OCI-LY1 (cell line): Measurements from ENCODE around the gene CRYGN.

ENCODE experiments used
- H2AFZ ChIP-seq: fragments of 200-600 bp; sonication (generic), shearing (Covaris generic); 2 replicates; pipeline ENCODE4 v1.6.0; 2014; ENCODE audit warnings: antibody characterized with exemption, mild to moderate bottlenecking, low read length
- H3F3A ChIP-seq: fragments of 200-600 bp; sonication (generic), shearing (Covaris generic); 2 replicates; pipeline ENCODE4 v1.6.0; 2014; ENCODE audit warnings: mild to moderate bottlenecking, antibody characterized with exemption, low read length, moderate library complexity; ENCODE audit not compliant: insufficient read depth
- H3K27ac ChIP-seq: fragments of 200-600 bp; sonication (generic); 2 replicates; pipeline ENCODE4 v1.5.1; 2014; ENCODE audit warnings: low read length, mixed run types, mild to moderate bottlenecking, low read depth; ENCODE audit not compliant: poor library complexity, severe bottlenecking
- H3K27me3 ChIP-seq: fragments of 200-600 bp; sonication (generic); 2 replicates; pipeline ENCODE4 v1.6.0; 2014; ENCODE audit warnings: antibody characterized with exemption, mild to moderate bottlenecking, low read length, moderate library complexity; ENCODE audit not compliant: insufficient read depth
- H3K36me3 ChIP-seq: fragments of 200-600 bp; sonication (generic); 2 replicates; pipeline ENCODE4 v1.6.1; 2014; ENCODE audit warnings: mild to moderate bottlenecking, antibody characterized with exemption, low read length, moderate library complexity, mixed read lengths; ENCODE audit not compliant: insufficient read depth
- H3K4me1 ChIP-seq: fragments of 200-600 bp; sonication (generic); 2 replicates; pipeline ENCODE4 v1.5.1; 2014; ENCODE audit warnings: mild to moderate bottlenecking, low read length, moderate library complexity; ENCODE audit not compliant: insufficient read depth, severe bottlenecking
- H3K4me2 ChIP-seq: fragments of 200-600 bp; sonication (generic), shearing (Covaris generic); 2 replicates; pipeline ENCODE4 v1.6.1; 2014; ENCODE audit warnings: low read length
- H3K4me3 ChIP-seq: fragments of 200-600 bp; sonication (generic); 2 replicates; pipeline ENCODE4 v1.5.1; 2014; ENCODE audit warnings: low read length, low read depth, mild to moderate bottlenecking, mixed read lengths; ENCODE audit not compliant: poor library complexity, severe bottlenecking
- H3K79me2 ChIP-seq: fragments of 200-600 bp; shearing (Covaris generic); 2 replicates; pipeline ENCODE4 v1.6.1; 2016; ENCODE audit warnings: mixed run types, low read length, mixed read lengths; ENCODE audit not compliant: insufficient read depth
- H3K9ac ChIP-seq: fragments of 200-600 bp; sonication (generic), shearing (Covaris generic); 2 replicates; pipeline ENCODE4 v1.6.1; 2014; ENCODE audit warnings: mild to moderate bottlenecking, low read length, mixed read lengths
- H3K9me2 ChIP-seq: fragments of 200-600 bp; sonication (generic), shearing (Covaris generic); 2 replicates; pipeline ENCODE4 v1.6.1; 2014; ENCODE audit warnings: low read depth, mild to moderate bottlenecking, low read length, mixed read lengths
- H3K9me3 ChIP-seq: fragments of 200-600 bp; shearing (Covaris generic); 2 replicates; pipeline ENCODE4 v1.6.1; 2014; ENCODE audit warnings: low read length, mixed read lengths
- H4K20me1 ChIP-seq: fragments of 200-600 bp; sonication (generic), shearing (Covaris generic); 2 replicates; pipeline ENCODE4 v1.6.0; 2016; ENCODE audit warnings: mild to moderate bottlenecking, low read length; ENCODE audit not compliant: insufficient read depth
- EZH2 ChIP-seq: fragments of 200-600 bp; sonication (generic), shearing (Covaris generic); IDR thresholded peaks from 2 replicates; pipeline ENCODE4 v1.8.0; 2017; ENCODE audit warnings: borderline replicate concordance, mixed run types, mild to moderate bottlenecking, antibody characterized with exemption, low read length, moderate library complexity, mixed read lengths
- TF ChIP-seq, protein P1 (sequence below): fragments of 200-600 bp; sonication (generic), shearing (Covaris generic); IDR thresholded peaks from 2 replicates; pipeline ENCODE4 v1.5.1; 2017; ENCODE audit warnings: mild to moderate bottlenecking, antibody characterized with exemption, low read length, moderate library complexity, mixed read lengths

CRYGN gene

DNA sequence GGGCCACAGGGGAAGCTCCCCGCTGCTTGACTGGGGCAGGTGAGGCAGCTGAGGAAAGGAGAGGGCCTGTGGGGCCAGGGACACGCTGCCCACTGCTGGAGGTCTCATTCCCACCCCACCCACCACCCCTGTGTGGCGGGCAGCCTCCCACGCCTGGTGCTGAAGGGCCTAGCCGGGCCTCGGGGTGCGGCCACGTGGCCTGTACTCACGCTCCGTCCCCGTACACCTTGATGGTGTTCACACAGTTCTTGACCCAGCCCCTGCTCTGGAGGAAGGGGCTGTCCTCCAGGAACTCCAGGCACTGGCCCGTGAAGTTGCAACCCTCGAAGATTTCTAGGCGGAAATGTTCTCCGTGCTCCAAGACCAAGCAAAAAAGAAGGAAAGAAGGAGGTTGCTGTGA is 4.0 kb downstream of the CRYGN start:
- H3K9me3 ChIP-seq: no peaks in the 10 kb centered on the region
- no peak overlapping the region for H2AFZ ChIP-seq
- H3K4me2 ChIP-seq: no peak overlapping the region
- no peaks in the 10 kb centered on the region for H3K9me2 ChIP-seq
- H3K4me1 ChIP-seq: no peaks in the 10 kb centered on the region
- H3K4me3 ChIP-seq: no peak overlapping the region
- peaks cover 1% of the 10 kb centered on the region; the same call in 1 of the 2 replicates for H3K27me3 ChIP-seq
- H3K36me3 ChIP-seq: no peaks in the 10 kb centered on the region
- no peaks in the 10 kb centered on the region for H3F3A ChIP-seq
- no peaks in the 10 kb centered on the region for H3K79me2 ChIP-seq
- H4K20me1 ChIP-seq: no peaks in the 10 kb centered on the region
- TF ChIP-seq, protein P1, sequence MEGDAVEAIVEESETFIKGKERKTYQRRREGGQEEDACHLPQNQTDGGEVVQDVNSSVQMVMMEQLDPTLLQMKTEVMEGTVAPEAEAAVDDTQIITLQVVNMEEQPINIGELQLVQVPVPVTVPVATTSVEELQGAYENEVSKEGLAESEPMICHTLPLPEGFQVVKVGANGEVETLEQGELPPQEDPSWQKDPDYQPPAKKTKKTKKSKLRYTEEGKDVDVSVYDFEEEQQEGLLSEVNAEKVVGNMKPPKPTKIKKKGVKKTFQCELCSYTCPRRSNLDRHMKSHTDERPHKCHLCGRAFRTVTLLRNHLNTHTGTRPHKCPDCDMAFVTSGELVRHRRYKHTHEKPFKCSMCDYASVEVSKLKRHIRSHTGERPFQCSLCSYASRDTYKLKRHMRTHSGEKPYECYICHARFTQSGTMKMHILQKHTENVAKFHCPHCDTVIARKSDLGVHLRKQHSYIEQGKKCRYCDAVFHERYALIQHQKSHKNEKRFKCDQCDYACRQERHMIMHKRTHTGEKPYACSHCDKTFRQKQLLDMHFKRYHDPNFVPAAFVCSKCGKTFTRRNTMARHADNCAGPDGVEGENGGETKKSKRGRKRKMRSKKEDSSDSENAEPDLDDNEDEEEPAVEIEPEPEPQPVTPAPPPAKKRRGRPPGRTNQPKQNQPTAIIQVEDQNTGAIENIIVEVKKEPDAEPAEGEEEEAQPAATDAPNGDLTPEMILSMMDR: no peak
- TF ChIP-seq EZH2: no peak
- H3K9ac ChIP-seq: no peak overlapping the region
- H3K27ac ChIP-seq: no peak overlapping the region

DNA sequence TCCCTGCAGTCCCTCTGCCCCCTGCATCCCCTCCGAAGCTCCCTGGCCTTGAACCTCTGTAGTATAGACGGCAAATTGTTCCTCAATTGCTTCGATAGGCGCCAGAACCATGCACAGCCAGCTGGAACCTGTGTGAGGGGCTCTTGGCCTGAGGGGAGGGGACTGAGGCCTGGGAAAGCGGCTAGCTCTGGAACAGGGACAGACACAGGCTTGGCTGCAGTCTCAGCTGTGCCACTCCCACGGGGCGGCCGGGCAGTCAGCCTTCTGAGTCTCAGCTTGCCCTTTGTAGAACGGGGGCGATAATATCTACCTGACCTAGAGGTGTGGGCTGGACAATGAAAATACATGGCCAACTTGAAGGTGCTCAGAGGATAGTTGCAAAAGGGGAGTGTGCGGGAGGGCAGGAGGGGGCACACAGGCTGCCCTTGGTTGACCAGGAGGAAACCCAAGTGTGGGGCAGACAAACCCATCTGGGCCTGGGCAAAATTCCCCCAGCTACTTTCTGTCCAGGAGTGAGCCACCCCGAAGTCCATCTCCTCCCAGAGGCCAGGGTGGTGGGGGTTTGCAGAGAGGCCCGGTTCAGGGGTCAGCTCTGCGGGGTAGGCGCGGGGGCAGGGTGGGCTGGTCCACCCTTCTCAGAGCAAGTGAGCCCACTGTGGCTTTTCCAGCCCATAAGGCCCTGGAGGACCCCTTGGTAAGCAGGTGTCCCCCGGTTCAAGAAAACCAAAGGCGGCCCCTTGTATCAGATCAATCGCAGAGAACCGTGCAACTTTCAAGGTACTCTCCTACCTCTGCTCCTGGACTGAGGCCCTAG is 4.6 kb downstream of the CRYGN start:
- no peak overlapping the region for H2AFZ ChIP-seq
- no peak overlapping the region for H3K4me2 ChIP-seq
- H3F3A ChIP-seq: no peaks in the 10 kb centered on the region
- no peaks in the 10 kb centered on the region for H3K79me2 ChIP-seq
- no peak for TF ChIP-seq EZH2
- TF ChIP-seq, protein P1: no peak
- H3K36me3 ChIP-seq: no peaks in the 10 kb centered on the region
- H3K4me1 ChIP-seq: no peaks in the 10 kb centered on the region
- no peaks in the 10 kb centered on the region for H4K20me1 ChIP-seq
- no peaks in the 10 kb centered on the region for H3K9me3 ChIP-seq
- no peaks in the 10 kb centered on the region for H3K9me2 ChIP-seq
- H3K27ac ChIP-seq: no peak overlapping the region
- peaks cover 6% of the 10 kb centered on the region; the same call in 1 of the 2 replicates for H3K27me3 ChIP-seq
- no peak overlapping the region for H3K4me3 ChIP-seq
- H3K9ac ChIP-seq: no peak overlapping the region

DNA sequence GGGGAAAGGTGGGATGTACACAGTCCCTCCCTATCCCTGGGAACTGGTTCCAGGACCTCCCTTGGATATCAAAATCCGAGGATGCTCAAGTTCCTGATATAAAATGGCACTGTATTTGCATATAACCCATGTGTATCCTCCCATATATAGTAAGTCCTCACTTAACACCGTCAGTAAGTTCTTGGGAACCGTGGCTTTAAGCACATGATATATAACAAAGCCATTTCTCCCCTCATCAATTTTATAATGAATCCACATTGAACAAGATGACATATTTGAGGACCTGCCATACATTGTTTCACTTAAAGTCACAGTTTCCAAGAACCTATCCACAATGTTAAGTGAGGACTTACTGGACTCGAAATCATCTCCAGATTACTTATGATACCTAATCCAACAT is 5.4 kb downstream of the CRYGN start:
- no peak overlapping the region for H3K9ac ChIP-seq
- no peak overlapping the region for H3K4me3 ChIP-seq
- no peak overlapping the region for H2AFZ ChIP-seq
- no peaks in the 10 kb centered on the region for H3K9me2 ChIP-seq
- peaks cover 6% of the 10 kb centered on the region; the same call in 1 of the 2 replicates for H3K27me3 ChIP-seq
- H3K4me2 ChIP-seq: no peak overlapping the region
- H3K79me2 ChIP-seq: no peaks in the 10 kb centered on the region
- H3F3A ChIP-seq: no peaks in the 10 kb centered on the region
- no peaks in the 10 kb centered on the region for H3K36me3 ChIP-seq
- no peaks in the 10 kb centered on the region for H3K9me3 ChIP-seq
- H3K27ac ChIP-seq: no peak overlapping the region
- no peaks in the 10 kb centered on the region for H4K20me1 ChIP-seq
- peaks cover 7% of the 10 kb centered on the region for H3K4me1 ChIP-seq
- TF ChIP-seq, protein P1: no peak
- TF ChIP-seq EZH2: no peak
